ENCODE measurements around the gene MAP3K6. TPM values are rescaled to one million over a fixed set of nuclear protein-coding genes. Genes with fewer than 3 reads are reported as not detected.

The MAP3K6 gene
- total and polyA plus RNA-seq, 2 of the 4 experiments (the other 2 are of a cell fraction): 4.8 to 15.9 TPM

DNA sequence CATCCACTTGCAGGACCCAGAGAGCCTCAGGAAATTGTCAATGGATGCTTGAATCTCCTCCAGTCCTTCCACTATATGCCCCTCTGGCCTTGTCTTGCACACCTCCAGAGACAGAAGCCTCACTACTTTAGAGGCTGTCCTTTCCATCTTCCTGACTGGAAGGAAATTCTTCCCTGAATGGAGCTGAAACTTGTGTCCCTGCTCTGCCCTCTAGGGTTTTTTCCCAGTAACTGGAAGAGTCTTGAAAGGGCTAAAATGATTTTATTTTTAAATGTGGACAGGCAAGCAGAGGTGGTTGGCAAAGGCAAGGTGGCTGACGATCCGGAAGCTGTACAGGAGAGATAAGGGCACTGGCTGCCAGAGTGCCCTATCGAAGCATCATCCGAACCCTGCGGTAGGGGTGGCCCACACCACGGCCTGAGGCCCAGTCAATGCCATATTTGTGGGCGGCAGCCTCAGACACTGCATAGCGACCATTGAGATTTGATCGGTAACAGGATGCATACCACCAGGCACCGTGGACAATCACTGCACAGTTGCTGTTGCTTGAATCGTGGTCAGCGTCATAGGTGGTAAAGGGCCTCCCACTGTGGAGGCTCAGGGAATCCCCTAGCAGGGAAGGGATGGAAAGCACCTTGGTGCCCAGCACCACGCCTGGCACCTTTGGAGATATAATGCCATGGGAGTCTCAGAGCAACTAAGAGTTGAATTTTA is 2.3 kb upstream of the MAP3K6 start:
- Histone ChIP-seq H3K27ac (ENCODE audit: insufficient read depth, low read length) (no peak overlapping the region), H4K5ac (ENCODE audit: low read depth, low read length) (no peak overlapping the region), H3K4me1 (ENCODE audit: control insufficient read depth, insufficient read depth, low read length) (peaks cover 11% of the 10 kb centered on the region), H2AFZ (replicated peaks; ENCODE audit: low read length, poor library complexity) (no peak overlapping the region), H3K79me1 (ENCODE audit: low read depth in 1 of 2, low read length in 2 of 2) (peaks cover 6 to 24% of the 10 kb centered on the region in 2 experiments; a peak in 3 of 4 replicates), H3K14ac (replicated peaks; ENCODE audit: low read depth, low read length) (no peak overlapping the region), H3K9me3 (ENCODE audit: control insufficient read depth, insufficient read depth, low read length) (no peaks in the 10 kb centered on the region), H3K4me2 (ENCODE audit: low read depth, low read length) (no peak overlapping the region), H3K4me3 (ENCODE audit: insufficient read depth, low read depth, low read length) (no peak overlapping the region), H2AK5ac (ENCODE audit: low read depth, low read length) (no peak overlapping the region), H4K8ac (ENCODE audit: low read depth in 2 of 2, low read length in 2 of 2) (no peak overlapping the region), H3K18ac (ENCODE audit: low read depth, low read length) (no peak overlapping the region), H2BK5ac (ENCODE audit: low read depth, low read length, poor library complexity, severe bottlenecking) (no peak overlapping the region), H4K91ac (ENCODE audit: insufficient read depth, low read depth, low read length) (no peak overlapping the region), H3K4ac (ENCODE audit: low read depth, low read length) (no peak overlapping the region), H2BK15ac (ENCODE audit: low read depth, low read length) (no peak overlapping the region), H3K9ac (ENCODE audit: low read depth, low read length) (no peak overlapping the region), H3K27me3 (ENCODE audit: control insufficient read depth, insufficient read depth, low read length) (peaks cover 3% of the 10 kb centered on the region), H3K36me3 (ENCODE audit: control insufficient read depth, insufficient read depth, low read length) (0 out of 2 replicates have a peak, but pooled peaks cover 2% of the 10 kb centered on the region), H3K9me1 (ENCODE audit: insufficient read depth, low read length) (peaks cover 18% of the 10 kb centered on the region), H3K23ac (ENCODE audit: low read depth, low read length) (no peak overlapping the region), H2BK120ac (ENCODE audit: low read depth, low read length) (no peak overlapping the region), H4K20me1 (ENCODE audit: insufficient read depth, low read length) (peaks cover 2% of the 10 kb centered on the region; the same call in 1 of the 2 replicates), H2AK9ac (replicated peaks; ENCODE audit: low read depth, low read length, poor library complexity) (no peak overlapping the region), H2BK20ac (ENCODE audit: low read depth, low read length) (no peak overlapping the region), H3K56ac (ENCODE audit: extremely low read depth, insufficient read depth, low read length) (no peak overlapping the region)
- TF ChIP-seq RAD21 (IDR thresholded peaks at IDR 0.05; ENCODE audit: low read length): peak; percentile 39; the same call in 1 of the 2 replicates
- TF ChIP-seq, protein P1, sequence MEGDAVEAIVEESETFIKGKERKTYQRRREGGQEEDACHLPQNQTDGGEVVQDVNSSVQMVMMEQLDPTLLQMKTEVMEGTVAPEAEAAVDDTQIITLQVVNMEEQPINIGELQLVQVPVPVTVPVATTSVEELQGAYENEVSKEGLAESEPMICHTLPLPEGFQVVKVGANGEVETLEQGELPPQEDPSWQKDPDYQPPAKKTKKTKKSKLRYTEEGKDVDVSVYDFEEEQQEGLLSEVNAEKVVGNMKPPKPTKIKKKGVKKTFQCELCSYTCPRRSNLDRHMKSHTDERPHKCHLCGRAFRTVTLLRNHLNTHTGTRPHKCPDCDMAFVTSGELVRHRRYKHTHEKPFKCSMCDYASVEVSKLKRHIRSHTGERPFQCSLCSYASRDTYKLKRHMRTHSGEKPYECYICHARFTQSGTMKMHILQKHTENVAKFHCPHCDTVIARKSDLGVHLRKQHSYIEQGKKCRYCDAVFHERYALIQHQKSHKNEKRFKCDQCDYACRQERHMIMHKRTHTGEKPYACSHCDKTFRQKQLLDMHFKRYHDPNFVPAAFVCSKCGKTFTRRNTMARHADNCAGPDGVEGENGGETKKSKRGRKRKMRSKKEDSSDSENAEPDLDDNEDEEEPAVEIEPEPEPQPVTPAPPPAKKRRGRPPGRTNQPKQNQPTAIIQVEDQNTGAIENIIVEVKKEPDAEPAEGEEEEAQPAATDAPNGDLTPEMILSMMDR (conservative IDR thresholded peaks at IDR 0.05; ENCODE audit: low read depth, low read length): peak; percentile 45
- TF ChIP-seq SMC3 (IDR thresholded peaks at IDR 0.05; ENCODE audit: low read depth, low read length): peak; percentile 35; the same call in 1 of the 2 replicates
- TF ChIP-seq RCOR1 (IDR thresholded peaks at IDR 0.05; ENCODE audit: insufficient replicate concordance, low read length): no peak
- intact Hi-C loops (cut with micrococcal nuclease): no loop called here
- no TSS peak for BruUV-seq (replicated peaks)
- DNase-seq: peak; percentile 40
- no peak for ATAC-seq (ENCODE audit: low read depth)
- dilution Hi-C loops (cut with HindIII; ENCODE audit: low sequenced_read_pairs, unreplicated experiment): no loop called here
- ChIA-PET POLR2A (ENCODE audit: unreplicated experiment) (no interaction called here), CTCF (interaction anchor here (1.1 kb wide), 1 partner anchor 19 kb away, joined by 3 read pairs; no protein-coding TSS in a partner anchor)
- in situ Hi-C loops (cut with MboI; ENCODE audit: low sequenced_read_pairs): no loop called here
- 88% methylated on average over 13 of the region's 13 CpGs; no CpG with 5 or more reads in 1 of the 2 experiments for WGBS, 2 experiments (ENCODE audit: extremely low coverage in 2 of 2, insufficient read length in 1 of 2)
